Liver (tissue), 3 donors: Measurements from ENCODE around the gene LARGE2.

Source experiments
- TAF1 ChIP-seq: conservative IDR thresholded peaks from 2 replicates; pipeline ENCODE4 v1.6.1; 2016; ENCODE audit warnings: antibody characterized with exemption, mild to moderate bottlenecking
- YY1 ChIP-seq: IDR thresholded peaks from 2 replicates; pipeline ENCODE4 v1.6.1; 2016; ENCODE audit warnings: antibody characterized with exemption, mild to moderate bottlenecking
- TF ChIP-seq, protein P1 (sequence below): fragments of 150-350 bp; IDR thresholded peaks from 2 replicates; pipeline ENCODE4 v1.5.1; 2017; ENCODE audit warnings: improper control_type of control experiment, low read depth, low read length; ENCODE audit not compliant: missing input control
- donor health status: healthy.
- donor health status: healthy.

GRCh38 chr11:45932217-45932616 lies 9.8 kb downstream of the LARGE2 start:
- TF ChIP-seq YY1 (no peak), TAF1 (no peak)
- TF ChIP-seq, protein P1, sequence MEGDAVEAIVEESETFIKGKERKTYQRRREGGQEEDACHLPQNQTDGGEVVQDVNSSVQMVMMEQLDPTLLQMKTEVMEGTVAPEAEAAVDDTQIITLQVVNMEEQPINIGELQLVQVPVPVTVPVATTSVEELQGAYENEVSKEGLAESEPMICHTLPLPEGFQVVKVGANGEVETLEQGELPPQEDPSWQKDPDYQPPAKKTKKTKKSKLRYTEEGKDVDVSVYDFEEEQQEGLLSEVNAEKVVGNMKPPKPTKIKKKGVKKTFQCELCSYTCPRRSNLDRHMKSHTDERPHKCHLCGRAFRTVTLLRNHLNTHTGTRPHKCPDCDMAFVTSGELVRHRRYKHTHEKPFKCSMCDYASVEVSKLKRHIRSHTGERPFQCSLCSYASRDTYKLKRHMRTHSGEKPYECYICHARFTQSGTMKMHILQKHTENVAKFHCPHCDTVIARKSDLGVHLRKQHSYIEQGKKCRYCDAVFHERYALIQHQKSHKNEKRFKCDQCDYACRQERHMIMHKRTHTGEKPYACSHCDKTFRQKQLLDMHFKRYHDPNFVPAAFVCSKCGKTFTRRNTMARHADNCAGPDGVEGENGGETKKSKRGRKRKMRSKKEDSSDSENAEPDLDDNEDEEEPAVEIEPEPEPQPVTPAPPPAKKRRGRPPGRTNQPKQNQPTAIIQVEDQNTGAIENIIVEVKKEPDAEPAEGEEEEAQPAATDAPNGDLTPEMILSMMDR: no peak
